Measurements from ENCODE around the gene SLC35E1. TPM values are rescaled to one million over a fixed set of nuclear protein-coding genes. Genes with fewer than 3 reads are reported as not detected.

Gene SLC35E1
- total and polyA plus RNA-seq, 2 experiments from 2014 or later: 17.0 to 30.3 TPM

- TF ChIP-seq POLR2AphosphoS5 (IDR thresholded peaks at IDR 0.05; ENCODE audit: low read depth) (no peak), JUNB (IDR thresholded peaks at IDR 0.05; ENCODE audit: unreplicated experiment) (no peak), REST (IDR thresholded peaks at IDR 0.05; ENCODE audit: unreplicated experiment) (no peak)
Measured at GRCh38 chr19:16579381-16579780, 7.2 kb upstream of the SLC35E1 start (continued).

DNA sequence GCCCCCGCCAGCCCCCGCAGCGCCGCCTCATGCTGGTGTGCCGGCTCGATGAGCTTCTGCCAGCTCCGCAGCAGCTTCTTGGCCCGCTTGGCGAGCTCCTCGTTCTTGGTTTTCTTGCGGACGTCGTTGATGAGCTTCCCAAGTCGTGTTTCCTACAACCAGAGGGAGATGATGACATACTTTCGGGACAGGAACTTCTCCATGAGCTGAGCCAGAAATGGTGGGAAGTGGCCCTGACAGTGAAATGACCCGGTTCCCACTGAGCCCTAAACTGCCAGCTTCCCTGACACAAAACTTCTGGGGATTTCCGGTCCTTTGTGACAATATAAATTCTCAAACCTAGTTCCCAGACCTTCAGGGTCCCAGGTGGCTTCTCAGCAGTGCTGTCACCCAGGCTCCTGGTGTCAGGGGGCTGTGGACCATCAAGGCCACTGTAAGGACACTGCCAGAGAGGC, 5.3 kb upstream of the SLC35E1 start:
- peaks cover 4% of the 10 kb centered on the region; the same call in 1 of the 2 replicates for H3K36me3 ChIP-seq (ENCODE audit: insufficient read depth)
- Mint-ChIP-seq H3K4me3 (no peak overlapping the region), H3K4me1 (peaks cover 5% of the 10 kb centered on the region), H3K9me3 (no peaks in the 10 kb centered on the region), H3K27ac (no peak overlapping the region), H3K27me3 (ENCODE audit: insufficient read depth, low read depth, poor library complexity) (peaks cover 5% of the 10 kb centered on the region), H3K36me3 (ENCODE audit: low read depth) (peaks cover 16% of the 10 kb centered on the region)
- peaks cover 26% of the 10 kb centered on the region for H4K20me1 ChIP-seq (replicated peaks; ENCODE audit: insufficient read depth)
- no peaks in the 10 kb centered on the region for H3K27me3 ChIP-seq (ENCODE audit: insufficient read depth)
- DNase-seq (ENCODE audit: low spot score) (no peak), ATAC-seq (no peak)
- H3K27ac ChIP-seq (ENCODE audit: low read depth): no peak overlapping the region
- H3K9me2 ChIP-seq (ENCODE audit: insufficient read depth): no peaks in the 10 kb centered on the region
- no peak overlapping the region for H2AFZ ChIP-seq
- H3K4me2 ChIP-seq: no peak overlapping the region
- peaks cover 4% of the 10 kb centered on the region; the same call in 1 of the 2 replicates for H3K4me1 ChIP-seq (ENCODE audit: insufficient read depth)
- H3K79me2 ChIP-seq (replicated peaks; ENCODE audit: insufficient read depth): peaks cover 70% of the 10 kb centered on the region
- 0 out of 2 replicates have a peak, but pooled peaks cover 6% of the 10 kb centered on the region for H3F3A ChIP-seq (replicated peaks; ENCODE audit: low read depth)
- no peak overlapping the region for H3K4me3 ChIP-seq
- TF ChIP-seq, protein P1, sequence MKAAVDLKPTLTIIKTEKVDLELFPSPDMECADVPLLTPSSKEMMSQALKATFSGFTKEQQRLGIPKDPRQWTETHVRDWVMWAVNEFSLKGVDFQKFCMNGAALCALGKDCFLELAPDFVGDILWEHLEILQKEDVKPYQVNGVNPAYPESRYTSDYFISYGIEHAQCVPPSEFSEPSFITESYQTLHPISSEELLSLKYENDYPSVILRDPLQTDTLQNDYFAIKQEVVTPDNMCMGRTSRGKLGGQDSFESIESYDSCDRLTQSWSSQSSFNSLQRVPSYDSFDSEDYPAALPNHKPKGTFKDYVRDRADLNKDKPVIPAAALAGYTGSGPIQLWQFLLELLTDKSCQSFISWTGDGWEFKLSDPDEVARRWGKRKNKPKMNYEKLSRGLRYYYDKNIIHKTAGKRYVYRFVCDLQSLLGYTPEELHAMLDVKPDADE (IDR thresholded peaks at IDR 0.05): no peak
- TF ChIP-seq ZNF114 (CRISPR knock-in tag; IDR thresholded peaks at IDR 0.05) (no peak), REST (IDR thresholded peaks at IDR 0.05; ENCODE audit: unreplicated experiment) (no peak), NANOG (IDR thresholded peaks at IDR 0.05; ENCODE audit: borderline replicate concordance) (no peak), EZH2phosphoT487 (IDR thresholded peaks at IDR 0.05; ENCODE audit: unreplicated experiment) (no peak), POLR2AphosphoS5 (IDR thresholded peaks at IDR 0.05; ENCODE audit: low read depth) (no peak), ZNF462 (CRISPR knock-in tag; IDR thresholded peaks at IDR 0.05) (no peak), ZNF331 (CRISPR knock-in tag; IDR thresholded peaks at IDR 0.05; ENCODE audit: low read depth) (no peak)
